Neural cell (in vitro differentiated cells): Measurements from ENCODE around the gene APOF.

ENCODE experiments used
- EP300 ChIP-seq: fragments of 450-650 bp; conservative IDR thresholded peaks from 2 replicates; pipeline ENCODE4 v1.6.1; 2014; ENCODE audit warnings: antibody characterized with exemption, mild to moderate bottlenecking, moderate library complexity; ENCODE audit not compliant: poor library complexity, severe bottlenecking
- EZH2 ChIP-seq: fragments of 200-600, 300-800 bp; shearing (Covaris generic), sonication (generic); IDR thresholded peaks from 2 replicates; pipeline ENCODE4 v1.6.1; 2014; ENCODE audit warnings: antibody characterized with exemption, low read length, borderline replicate concordance, mild to moderate bottlenecking; ENCODE audit not compliant: insufficient read depth, poor library complexity, severe bottlenecking
- MXI1 ChIP-seq: fragments of 450-650 bp; conservative IDR thresholded peaks from 2 replicates; pipeline ENCODE4 v1.6.1; 2014; ENCODE audit warnings: antibody characterized with exemption, mild to moderate bottlenecking; ENCODE audit not compliant: poor library complexity, severe bottlenecking
- POLR2AphosphoS5 ChIP-seq: IDR thresholded peaks from 2 replicates; pipeline ENCODE4 v1.6.1; 2012
- TAF1 ChIP-seq: IDR thresholded peaks from 2 replicates; pipeline ENCODE4 v1.6.1; 2012; ENCODE audit warnings: low read depth
- TF ChIP-seq, protein P1 (sequence below): fragments of 450-650 bp; IDR thresholded peaks from 2 replicates; pipeline ENCODE4 v1.5.1; 2014; ENCODE audit warnings: antibody characterized with exemption, mild to moderate bottlenecking, moderate library complexity; ENCODE audit not compliant: poor library complexity, severe bottlenecking
- TF ChIP-seq, protein P2 (sequence below): IDR thresholded peaks from 2 replicates; pipeline ENCODE4 v1.6.1; 2012; ENCODE audit warnings: borderline replicate concordance

DNA sequence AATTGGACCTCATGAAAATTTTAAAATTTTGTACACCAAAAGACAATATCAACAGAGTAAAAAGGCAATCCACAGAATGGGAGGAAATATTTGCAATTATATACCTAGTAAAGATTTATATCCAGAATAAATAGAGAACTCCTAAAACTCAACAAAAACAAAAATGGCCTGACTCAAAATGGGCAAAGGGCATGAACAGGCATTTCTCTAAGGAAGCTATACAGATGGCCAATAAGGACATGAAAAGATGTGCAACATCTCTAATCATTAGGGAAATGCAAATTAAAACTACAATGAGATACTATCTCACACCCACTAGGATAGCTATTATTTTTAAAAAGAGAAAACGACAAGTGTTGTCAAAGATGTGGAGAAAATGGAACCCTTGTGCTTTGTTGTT lies 10.9 kb upstream of the APOF start:
- TF ChIP-seq POLR2AphosphoS5 (no peak), MXI1 (no peak), EP300 (no peak), TAF1 (no peak), EZH2 (no peak)
- TF ChIP-seq, protein P1, sequence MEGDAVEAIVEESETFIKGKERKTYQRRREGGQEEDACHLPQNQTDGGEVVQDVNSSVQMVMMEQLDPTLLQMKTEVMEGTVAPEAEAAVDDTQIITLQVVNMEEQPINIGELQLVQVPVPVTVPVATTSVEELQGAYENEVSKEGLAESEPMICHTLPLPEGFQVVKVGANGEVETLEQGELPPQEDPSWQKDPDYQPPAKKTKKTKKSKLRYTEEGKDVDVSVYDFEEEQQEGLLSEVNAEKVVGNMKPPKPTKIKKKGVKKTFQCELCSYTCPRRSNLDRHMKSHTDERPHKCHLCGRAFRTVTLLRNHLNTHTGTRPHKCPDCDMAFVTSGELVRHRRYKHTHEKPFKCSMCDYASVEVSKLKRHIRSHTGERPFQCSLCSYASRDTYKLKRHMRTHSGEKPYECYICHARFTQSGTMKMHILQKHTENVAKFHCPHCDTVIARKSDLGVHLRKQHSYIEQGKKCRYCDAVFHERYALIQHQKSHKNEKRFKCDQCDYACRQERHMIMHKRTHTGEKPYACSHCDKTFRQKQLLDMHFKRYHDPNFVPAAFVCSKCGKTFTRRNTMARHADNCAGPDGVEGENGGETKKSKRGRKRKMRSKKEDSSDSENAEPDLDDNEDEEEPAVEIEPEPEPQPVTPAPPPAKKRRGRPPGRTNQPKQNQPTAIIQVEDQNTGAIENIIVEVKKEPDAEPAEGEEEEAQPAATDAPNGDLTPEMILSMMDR = no peak
- TF ChIP-seq, protein P2, sequence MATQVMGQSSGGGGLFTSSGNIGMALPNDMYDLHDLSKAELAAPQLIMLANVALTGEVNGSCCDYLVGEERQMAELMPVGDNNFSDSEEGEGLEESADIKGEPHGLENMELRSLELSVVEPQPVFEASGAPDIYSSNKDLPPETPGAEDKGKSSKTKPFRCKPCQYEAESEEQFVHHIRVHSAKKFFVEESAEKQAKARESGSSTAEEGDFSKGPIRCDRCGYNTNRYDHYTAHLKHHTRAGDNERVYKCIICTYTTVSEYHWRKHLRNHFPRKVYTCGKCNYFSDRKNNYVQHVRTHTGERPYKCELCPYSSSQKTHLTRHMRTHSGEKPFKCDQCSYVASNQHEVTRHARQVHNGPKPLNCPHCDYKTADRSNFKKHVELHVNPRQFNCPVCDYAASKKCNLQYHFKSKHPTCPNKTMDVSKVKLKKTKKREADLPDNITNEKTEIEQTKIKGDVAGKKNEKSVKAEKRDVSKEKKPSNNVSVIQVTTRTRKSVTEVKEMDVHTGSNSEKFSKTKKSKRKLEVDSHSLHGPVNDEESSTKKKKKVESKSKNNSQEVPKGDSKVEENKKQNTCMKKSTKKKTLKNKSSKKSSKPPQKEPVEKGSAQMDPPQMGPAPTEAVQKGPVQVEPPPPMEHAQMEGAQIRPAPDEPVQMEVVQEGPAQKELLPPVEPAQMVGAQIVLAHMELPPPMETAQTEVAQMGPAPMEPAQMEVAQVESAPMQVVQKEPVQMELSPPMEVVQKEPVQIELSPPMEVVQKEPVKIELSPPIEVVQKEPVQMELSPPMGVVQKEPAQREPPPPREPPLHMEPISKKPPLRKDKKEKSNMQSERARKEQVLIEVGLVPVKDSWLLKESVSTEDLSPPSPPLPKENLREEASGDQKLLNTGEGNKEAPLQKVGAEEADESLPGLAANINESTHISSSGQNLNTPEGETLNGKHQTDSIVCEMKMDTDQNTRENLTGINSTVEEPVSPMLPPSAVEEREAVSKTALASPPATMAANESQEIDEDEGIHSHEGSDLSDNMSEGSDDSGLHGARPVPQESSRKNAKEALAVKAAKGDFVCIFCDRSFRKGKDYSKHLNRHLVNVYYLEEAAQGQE = no peak
